ENCODE results near the gene IKBKG. TPM values are rescaled to one million over a fixed set of nuclear protein-coding genes. Genes with fewer than 3 reads are reported as not detected.

The IKBKG gene
- polyA plus RNA-seq, 1 of the 3 experiments (the other 2 are of a cell fraction): 36.4 TPM

DNA sequence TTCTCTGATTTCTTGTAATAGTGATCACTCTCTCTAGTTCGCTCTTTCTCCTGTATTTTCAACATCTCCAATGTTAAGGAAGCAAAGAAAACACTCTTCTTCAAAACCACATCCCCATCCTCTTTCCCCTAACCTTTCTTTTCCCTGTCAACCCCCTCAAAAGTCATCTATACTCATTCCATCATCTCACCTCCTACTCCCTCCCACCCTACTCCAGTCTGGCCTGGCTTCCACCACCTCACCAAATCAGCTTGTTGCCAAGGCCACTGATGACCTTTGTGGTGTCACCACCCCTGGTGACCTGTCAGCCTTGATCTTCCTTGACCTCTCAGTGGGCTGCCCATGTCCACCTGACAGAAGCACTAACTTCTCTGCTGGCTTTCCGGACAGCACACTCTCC, 33.7 kb upstream of the IKBKG start:
- TF ChIP-seq GATA2 (CRISPR knock-in tag; IDR thresholded peaks at IDR 0.05) (no peak), EZH2phosphoT487 (IDR thresholded peaks at IDR 0.05; ENCODE audit: borderline replicate concordance, low read depth) (no peak), NRF1 (IDR thresholded peaks at IDR 0.05; ENCODE audit: low read depth, low read length) (no peak), FOXJ3 (CRISPR knock-in tag; IDR thresholded peaks at IDR 0.05) (no peak), YY1 (IDR thresholded peaks at IDR 0.05; ENCODE audit: low read depth) (no peak), RXRA (IDR thresholded peaks at IDR 0.05; ENCODE audit: borderline replicate concordance, low read depth) (no peak), MXI1 (IDR thresholded peaks at IDR 0.05; ENCODE audit: low read depth, low read length) (no peak), TCF12 (IDR thresholded peaks at IDR 0.05) (no peak), POLR2AphosphoS5 (IDR thresholded peaks at IDR 0.05; ENCODE audit: low read depth, low read length) (no peak), NFIC (IDR thresholded peaks at IDR 0.05; ENCODE audit: borderline replicate concordance) (no peak), RFX5 (IDR thresholded peaks at IDR 0.05; ENCODE audit: low read length) (no peak), FOXM1 (IDR thresholded peaks at IDR 0.05; ENCODE audit: low read depth) (no peak), SIN3A (IDR thresholded peaks at IDR 0.05; ENCODE audit: borderline replicate concordance, low read depth, low read length) (no peak)
- TF ChIP-seq, protein P1, sequence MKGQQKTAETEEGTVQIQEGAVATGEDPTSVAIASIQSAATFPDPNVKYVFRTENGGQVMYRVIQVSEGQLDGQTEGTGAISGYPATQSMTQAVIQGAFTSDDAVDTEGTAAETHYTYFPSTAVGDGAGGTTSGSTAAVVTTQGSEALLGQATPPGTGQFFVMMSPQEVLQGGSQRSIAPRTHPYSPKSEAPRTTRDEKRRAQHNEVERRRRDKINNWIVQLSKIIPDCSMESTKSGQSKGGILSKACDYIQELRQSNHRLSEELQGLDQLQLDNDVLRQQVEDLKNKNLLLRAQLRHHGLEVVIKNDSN (IDR thresholded peaks at IDR 0.05; ENCODE audit: borderline replicate concordance, low read depth): no peak
- TF ChIP-seq, protein P2, sequence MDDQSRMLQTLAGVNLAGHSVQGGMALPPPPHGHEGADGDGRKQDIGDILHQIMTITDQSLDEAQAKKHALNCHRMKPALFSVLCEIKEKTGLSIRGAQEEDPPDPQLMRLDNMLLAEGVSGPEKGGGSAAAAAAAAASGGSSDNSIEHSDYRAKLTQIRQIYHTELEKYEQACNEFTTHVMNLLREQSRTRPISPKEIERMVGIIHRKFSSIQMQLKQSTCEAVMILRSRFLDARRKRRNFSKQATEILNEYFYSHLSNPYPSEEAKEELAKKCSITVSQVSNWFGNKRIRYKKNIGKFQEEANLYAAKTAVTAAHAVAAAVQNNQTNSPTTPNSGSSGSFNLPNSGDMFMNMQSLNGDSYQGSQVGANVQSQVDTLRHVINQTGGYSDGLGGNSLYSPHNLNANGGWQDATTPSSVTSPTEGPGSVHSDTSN (IDR thresholded peaks at IDR 0.05): no peak
- Histone ChIP-seq H3K4me2 (no peak overlapping the region), H3K27me3 (ENCODE audit: insufficient read depth) (no peaks in the 10 kb centered on the region; the same call in 1 of the 2 replicates), H3K9ac (no peak overlapping the region), H4K20me1 (ENCODE audit: insufficient read depth) (no peaks in the 10 kb centered on the region), H3K27ac (ENCODE audit: low read depth in 2 of 2, low read length in 1 of 2) (no peak overlapping the region), H3K36me3 (replicated peaks in 1 of 2; ENCODE audit: control insufficient read depth in 1 of 2, insufficient read depth in 2 of 2, low read length in 1 of 2) (no peaks in the 10 kb centered on the region), H2AFZ (ENCODE audit: low read depth) (no peak overlapping the region), H3K79me2 (ENCODE audit: insufficient read depth) (peaks cover 6% of the 10 kb centered on the region), H3F3A (replicated peaks; ENCODE audit: insufficient read depth) (no peaks in the 10 kb centered on the region), H3K9me3 (no peaks in the 10 kb centered on the region), H3K4me3 (ENCODE audit: low read depth in 2 of 2, low read length in 1 of 2) (no peak overlapping the region), H3K9me2 (no peaks in the 10 kb centered on the region), H3K4me1 (ENCODE audit: control insufficient read depth in 1 of 2, insufficient read depth in 2 of 2, low read depth in 1 of 2, low read length in 1 of 2) (peaks cover 0 to 6% of the 10 kb centered on the region in 2 experiments; a peak in 1 of 4 replicates)
- DNase-seq: no peak
- ChIA-PET CTCF (interaction anchor here (1.1 kb wide), 1 partner anchor 13 kb away, joined by 6 read pairs; no protein-coding TSS in a partner anchor), POLR2A (no interaction called here)
- WGBS (ENCODE audit: low lambda C conversion rate): 38% methylated on average over 2 of the region's 2 CpGs

DNA sequence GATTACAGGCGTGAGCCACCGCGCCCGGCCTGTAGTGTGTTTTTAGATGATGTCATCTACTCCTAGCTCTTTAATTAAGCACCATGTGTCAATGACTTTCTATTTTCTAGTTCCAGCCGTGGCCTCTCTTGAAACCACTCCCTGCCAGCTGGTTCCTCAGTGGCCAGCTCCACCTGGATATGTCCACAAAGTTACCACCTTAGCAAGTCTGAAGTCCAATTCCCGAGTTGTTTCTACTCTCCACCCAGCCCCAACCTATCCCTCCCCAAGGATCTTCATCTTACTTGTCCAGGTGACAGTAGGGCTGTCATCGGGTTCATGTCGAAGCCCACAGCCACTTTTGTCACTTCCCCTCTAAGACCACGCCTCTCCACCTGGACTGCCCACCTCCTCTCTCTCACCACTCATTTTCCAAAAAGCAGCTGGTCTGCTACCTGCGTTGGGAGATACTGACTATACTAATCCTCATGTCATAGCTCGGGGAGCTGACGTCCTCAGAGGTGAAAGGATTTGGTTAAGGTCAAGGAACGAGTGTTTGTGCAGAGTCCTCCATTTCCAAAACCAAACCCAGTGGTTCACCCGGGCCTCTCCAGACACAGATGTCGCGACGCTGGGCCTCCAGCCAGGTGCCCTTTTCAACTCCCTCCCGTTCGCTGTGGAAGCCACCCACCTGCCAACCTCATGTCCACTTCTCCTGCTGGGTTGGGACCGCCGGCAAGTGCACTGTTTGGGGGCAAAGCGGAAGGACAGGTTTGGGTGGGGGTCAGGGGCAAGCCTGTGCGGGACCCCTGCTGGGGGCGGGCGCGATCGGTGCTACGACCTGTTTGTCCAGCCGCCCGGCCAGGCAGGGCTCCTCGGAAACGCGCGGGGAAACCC, 32.1 kb upstream of the IKBKG start:
- CTCF ChIA-PET: interaction anchor here (0.8 kb wide), 1 partner anchor 18 kb away, joined by 3 read pairs; no protein-coding TSS in a partner anchor
- peak overlapping the region; percentile 38 to 50; a peak in 3 of 4 replicates for H3K27ac ChIP-seq (ENCODE audit: low read depth in 2 of 2, low read length in 1 of 2)
- POLR2A ChIA-PET: interaction anchor here (0.7 to 1.2 kb wide), 2 partner anchors 25 to 30 kb away, joined by 4 to 5 read pairs; partner anchors contain the start of gene SLC10A3
- no peaks in the 10 kb centered on the region for H3K9me3 ChIP-seq
- H3K4me3 ChIP-seq (ENCODE audit: low read depth in 2 of 2, low read length in 1 of 2): peak overlapping the region; percentile 58 to 66
- H3K79me2 ChIP-seq (ENCODE audit: insufficient read depth): peaks cover 6% of the 10 kb centered on the region
- H3K36me3 ChIP-seq (replicated peaks in 1 of 2; ENCODE audit: control insufficient read depth in 1 of 2, insufficient read depth in 2 of 2, low read length in 1 of 2): no peaks in the 10 kb centered on the region
- peak overlapping the region; percentile 73 for H3K9ac ChIP-seq
- H3K9me2 ChIP-seq: no peaks in the 10 kb centered on the region
- DNase-seq: no peak
- H3K4me1 ChIP-seq (ENCODE audit: control insufficient read depth in 1 of 2, insufficient read depth in 2 of 2, low read depth in 1 of 2, low read length in 1 of 2): peaks cover 0 to 6% of the 10 kb centered on the region in 2 experiments; a peak in 1 of 4 replicates
- no peaks in the 10 kb centered on the region for H3F3A ChIP-seq (replicated peaks; ENCODE audit: insufficient read depth)
- 50% methylated on average over 21 of the region's 34 CpGs for whole genome bisulfite sequencing (ENCODE audit: low lambda C conversion rate)
- peak overlapping the region; percentile 76 for H3K4me2 ChIP-seq
- no peak overlapping the region for H2AFZ ChIP-seq (ENCODE audit: low read depth)
- H3K27me3 ChIP-seq (ENCODE audit: insufficient read depth): peaks cover 6% of the 10 kb centered on the region; the same call in 1 of the 2 replicates
- H4K20me1 ChIP-seq (ENCODE audit: insufficient read depth): no peaks in the 10 kb centered on the region
- TF ChIP-seq, protein P3, sequence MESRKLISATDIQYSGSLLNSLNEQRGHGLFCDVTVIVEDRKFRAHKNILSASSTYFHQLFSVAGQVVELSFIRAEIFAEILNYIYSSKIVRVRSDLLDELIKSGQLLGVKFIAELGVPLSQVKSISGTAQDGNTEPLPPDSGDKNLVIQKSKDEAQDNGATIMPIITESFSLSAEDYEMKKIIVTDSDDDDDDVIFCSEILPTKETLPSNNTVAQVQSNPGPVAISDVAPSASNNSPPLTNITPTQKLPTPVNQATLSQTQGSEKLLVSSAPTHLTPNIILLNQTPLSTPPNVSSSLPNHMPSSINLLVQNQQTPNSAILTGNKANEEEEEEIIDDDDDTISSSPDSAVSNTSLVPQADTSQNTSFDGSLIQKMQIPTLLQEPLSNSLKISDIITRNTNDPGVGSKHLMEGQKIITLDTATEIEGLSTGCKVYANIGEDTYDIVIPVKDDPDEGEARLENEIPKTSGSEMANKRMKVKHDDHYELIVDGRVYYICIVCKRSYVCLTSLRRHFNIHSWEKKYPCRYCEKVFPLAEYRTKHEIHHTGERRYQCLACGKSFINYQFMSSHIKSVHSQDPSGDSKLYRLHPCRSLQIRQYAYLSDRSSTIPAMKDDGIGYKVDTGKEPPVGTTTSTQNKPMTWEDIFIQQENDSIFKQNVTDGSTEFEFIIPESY (IDR thresholded peaks at IDR 0.05; ENCODE audit: borderline replicate concordance, low read depth): no peak
- TF ChIP-seq TAF1 (IDR thresholded peaks at IDR 0.05; ENCODE audit: borderline replicate concordance, low read depth, low read length) (no peak), EZH2phosphoT487 (IDR thresholded peaks at IDR 0.05; ENCODE audit: borderline replicate concordance, low read depth) (no peak), FOXJ3 (CRISPR knock-in tag; IDR thresholded peaks at IDR 0.05) (no peak), RFX5 (IDR thresholded peaks at IDR 0.05; ENCODE audit: low read length) (no peak), FOSL2 (IDR thresholded peaks at IDR 0.05; ENCODE audit: borderline replicate concordance, low read depth) (no peak), NFIC (IDR thresholded peaks at IDR 0.05; ENCODE audit: borderline replicate concordance) (no peak), MXI1 (IDR thresholded peaks at IDR 0.05; ENCODE audit: low read depth, low read length) (no peak)
- TF ChIP-seq, protein P4, sequence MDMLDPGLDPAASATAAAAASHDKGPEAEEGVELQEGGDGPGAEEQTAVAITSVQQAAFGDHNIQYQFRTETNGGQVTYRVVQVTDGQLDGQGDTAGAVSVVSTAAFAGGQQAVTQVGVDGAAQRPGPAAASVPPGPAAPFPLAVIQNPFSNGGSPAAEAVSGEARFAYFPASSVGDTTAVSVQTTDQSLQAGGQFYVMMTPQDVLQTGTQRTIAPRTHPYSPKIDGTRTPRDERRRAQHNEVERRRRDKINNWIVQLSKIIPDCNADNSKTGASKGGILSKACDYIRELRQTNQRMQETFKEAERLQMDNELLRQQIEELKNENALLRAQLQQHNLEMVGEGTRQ (IDR thresholded peaks at IDR 0.05; ENCODE audit: borderline replicate concordance, low read depth, low read length): no peak

All from SK-N-SH (cell line).